ENCODE data around the gene TRERF1.

Gene TRERF1

GRCh38 chr6:42176981-42177380 is 274.7 kb downstream of the TRERF1 start:
- no peak for DNase-seq

GRCh38 chr6:42175860-42176259 is 275.9 kb downstream of the TRERF1 start:
- DNase-seq: no peak
